Chondrocyte (in vitro differentiated cells): ENCODE measurements around the gene TSC1. TPM values are rescaled to one million over a fixed set of nuclear protein-coding genes. Genes with fewer than 3 reads are reported as not detected.

Source experiments
- DNase-seq: peaks from one replicate; pipeline ENCODE4 v3.0.0; 2021; ENCODE audit warnings: mixed read lengths, low spot score
- H3K27ac Mint-ChIP-seq: one replicate; pipeline ENCODE4 v1.8.0; 2021; ENCODE audit warnings: mild to moderate bottlenecking, moderate library complexity, mixed read lengths; ENCODE audit not compliant: unreplicated experiment
- H3K27me3 Mint-ChIP-seq: 2 replicates; pipeline ENCODE4 v1.8.0; 2021; ENCODE audit warnings: low read depth, mixed read lengths
- H3K36me3 Mint-ChIP-seq: 2 replicates; pipeline ENCODE4 v1.8.0; 2021; ENCODE audit warnings: low read depth, mixed read lengths
- H3K4me1 Mint-ChIP-seq: 2 replicates; pipeline ENCODE4 v1.8.0; 2021; ENCODE audit warnings: low read depth, mild to moderate bottlenecking, mixed read lengths
- H3K4me3 Mint-ChIP-seq: one replicate; pipeline ENCODE4 v1.8.0; 2021; ENCODE audit warnings: mild to moderate bottlenecking, moderate library complexity, mixed read lengths; ENCODE audit not compliant: unreplicated experiment
- H3K9me3 Mint-ChIP-seq: 2 replicates; pipeline ENCODE4 v1.8.0; 2021; ENCODE audit warnings: low read depth, mixed read lengths
- total RNA-seq: library from RNA; stranded (reverse); gene quantifications from 3 replicates; pipeline ENCODE4 v1.2.1, GENCODE V29; 2021
- TF ChIP-seq, protein P1 (sequence below): fragments of 200-600 bp; sonication (generic); IDR thresholded peaks from 2 replicates; pipeline ENCODE4 v1.5.0; 2021; ENCODE audit warnings: antibody characterized with exemption, mild to moderate bottlenecking, moderate library complexity

Gene TSC1
- total RNA-seq, 1 donor from 2014 or later: 42.5 TPM

DNA sequence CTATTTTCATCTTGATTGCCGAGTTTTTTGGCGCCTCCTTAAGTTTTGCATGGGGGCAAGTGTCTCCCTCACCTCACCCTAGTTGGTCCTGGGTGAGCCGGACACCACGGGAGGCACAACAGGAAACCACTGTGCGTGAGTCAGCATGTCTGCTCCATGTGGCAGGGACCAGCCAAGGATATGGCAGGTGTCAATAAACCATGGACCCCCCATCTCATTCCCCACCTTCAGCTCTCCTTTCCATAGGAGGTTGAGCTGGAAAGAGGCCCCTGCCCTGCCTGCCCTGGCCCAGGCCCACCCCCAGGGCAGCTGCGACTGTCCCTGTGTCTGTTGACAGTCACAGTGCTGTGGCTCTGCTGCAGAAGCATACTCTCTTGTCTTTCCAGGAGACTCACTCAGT lies 62.6 kb downstream of the TSC1 start:
- Mint-ChIP-seq H3K4me3 (no peak overlapping the region), H3K4me1 (peaks cover 8% of the 10 kb centered on the region), H3K27ac (no peak overlapping the region), H3K27me3 (no peaks in the 10 kb centered on the region), H3K36me3 (no peaks in the 10 kb centered on the region), H3K9me3 (no peaks in the 10 kb centered on the region)
- TF ChIP-seq, protein P1, sequence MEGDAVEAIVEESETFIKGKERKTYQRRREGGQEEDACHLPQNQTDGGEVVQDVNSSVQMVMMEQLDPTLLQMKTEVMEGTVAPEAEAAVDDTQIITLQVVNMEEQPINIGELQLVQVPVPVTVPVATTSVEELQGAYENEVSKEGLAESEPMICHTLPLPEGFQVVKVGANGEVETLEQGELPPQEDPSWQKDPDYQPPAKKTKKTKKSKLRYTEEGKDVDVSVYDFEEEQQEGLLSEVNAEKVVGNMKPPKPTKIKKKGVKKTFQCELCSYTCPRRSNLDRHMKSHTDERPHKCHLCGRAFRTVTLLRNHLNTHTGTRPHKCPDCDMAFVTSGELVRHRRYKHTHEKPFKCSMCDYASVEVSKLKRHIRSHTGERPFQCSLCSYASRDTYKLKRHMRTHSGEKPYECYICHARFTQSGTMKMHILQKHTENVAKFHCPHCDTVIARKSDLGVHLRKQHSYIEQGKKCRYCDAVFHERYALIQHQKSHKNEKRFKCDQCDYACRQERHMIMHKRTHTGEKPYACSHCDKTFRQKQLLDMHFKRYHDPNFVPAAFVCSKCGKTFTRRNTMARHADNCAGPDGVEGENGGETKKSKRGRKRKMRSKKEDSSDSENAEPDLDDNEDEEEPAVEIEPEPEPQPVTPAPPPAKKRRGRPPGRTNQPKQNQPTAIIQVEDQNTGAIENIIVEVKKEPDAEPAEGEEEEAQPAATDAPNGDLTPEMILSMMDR: no peak
- DNase-seq: peak; percentile 47

DNA sequence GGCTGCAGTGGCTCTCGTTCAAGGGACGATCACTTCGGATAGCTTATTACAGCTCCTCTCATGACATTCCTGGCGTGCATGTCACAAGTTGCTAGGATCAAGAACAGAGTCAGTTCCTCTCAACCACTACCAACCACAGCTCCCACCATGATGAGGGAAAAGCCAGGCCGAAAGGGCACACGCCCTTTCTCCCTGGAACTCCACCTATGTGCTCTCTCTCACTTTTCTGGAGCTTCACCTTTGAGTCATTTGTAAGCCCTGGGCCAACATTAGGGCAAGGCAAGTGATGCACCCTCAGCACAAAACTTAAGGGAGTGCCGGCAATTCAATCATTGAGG lies 64.1 kb downstream of the TSC1 start:
- no peak overlapping the region for H3K27ac Mint-ChIP-seq

GRCh38 chr9:132879457-132880323 lies 64.7 kb downstream of the TSC1 start:
- Mint-ChIP-seq H3K4me1 (peaks cover 8% of the 10 kb centered on the region), H3K27me3 (peaks cover 4% of the 10 kb centered on the region)

More for the DNA sequence above, 64.1 kb downstream of the TSC1 start:
- TF ChIP-seq, protein P1: no peak
- H3K4me3 Mint-ChIP-seq: no peak overlapping the region
- DNase-seq: no peak
- no peaks in the 10 kb centered on the region for H3K36me3 Mint-ChIP-seq
- H3K4me1 Mint-ChIP-seq: peaks cover 8% of the 10 kb centered on the region
- peaks cover 4% of the 10 kb centered on the region for H3K27me3 Mint-ChIP-seq
- no peaks in the 10 kb centered on the region for H3K9me3 Mint-ChIP-seq

GRCh38 chr9:132878695-132879456 lies 65.5 kb downstream of the TSC1 start, which contains the start of gene SPACA9:
Gene SPACA9 (plus strand): TSS chr9:132878898. CDS start chr9:132883948, 5,050 bp downstream.
- peak within 1 kb of the TSS; percentile 68 for H3K27ac Mint-ChIP-seq
- peaks cover 4% of the 10 kb centered on the region for H3K27me3 Mint-ChIP-seq
- no peaks in the 10 kb centered on the region for H3K9me3 Mint-ChIP-seq
- no peak for DNase-seq
- H3K4me3 Mint-ChIP-seq: peak within 1 kb of the TSS; percentile 72
- H3K36me3 Mint-ChIP-seq: no peaks in the 10 kb centered on the region
- TF ChIP-seq, protein P1: no peak
- H3K4me1 Mint-ChIP-seq: peaks cover 8% of the 10 kb centered on the region

More at GRCh38 chr9:132879457-132880323, 64.7 kb downstream of the TSC1 start:
- H3K4me3 Mint-ChIP-seq: peak overlapping the region; percentile 72
- TF ChIP-seq, protein P1: no peak
- no peak for DNase-seq
- no peaks in the 10 kb centered on the region for H3K9me3 Mint-ChIP-seq
- no peaks in the 10 kb centered on the region for H3K36me3 Mint-ChIP-seq
- H3K27ac Mint-ChIP-seq: peak overlapping the region; percentile 32
